HepG2 (cell line): ENCODE data around the gene STX4. TPM values are rescaled to one million over a fixed set of nuclear protein-coding genes. Genes with fewer than 3 reads are reported as not detected.

Experiments
- CCAR2 ChIP-seq: fragments of 200-400 bp; formaldehyde crosslinking; optimal IDR thresholded peaks from 2 replicates; pipeline ENCODE3; 2018; ENCODE audit warnings: low read depth, mild to moderate bottlenecking, low read length, moderate library complexity
- CCDC6 ChIP-seq: sonication (generic); formaldehyde crosslinking; IDR thresholded peaks from 2 replicates; pipeline ENCODE4 v1.8.1; 2022; ENCODE audit warnings: mild to moderate bottlenecking, missing genetic modification reagents, moderate library complexity
- GZF1 ChIP-seq: sonication (generic); formaldehyde crosslinking; IDR thresholded peaks from 2 replicates; pipeline ENCODE4 v1.5.1; 2020; ENCODE audit warnings: mild to moderate bottlenecking, missing genetic modification reagents
- HNRNPLL ChIP-seq: fragments of 200-400 bp; formaldehyde crosslinking; IDR thresholded peaks from 2 replicates; pipeline ENCODE4 v1.6.1; 2017; ENCODE audit warnings: mild to moderate bottlenecking, low read depth, low read length; ENCODE audit not compliant: poor library complexity, severe bottlenecking
- NFE2L2 ChIP-seq: fragments of 150-350 bp; IDR thresholded peaks from 2 replicates; pipeline ENCODE4 v1.6.1; 2014; ENCODE audit warnings: low read length
- PBX3 ChIP-seq: sonication (generic); formaldehyde crosslinking; IDR thresholded peaks from 2 replicates; pipeline ENCODE4 v1.8.1; 2023; ENCODE audit warnings: missing genetic modification reagents, inconsistent platforms, borderline replicate concordance
- TFDP2 ChIP-seq: sonication (generic); formaldehyde crosslinking; IDR thresholded peaks from 2 replicates; pipeline ENCODE4 v1.4.0; 2020; ENCODE audit warnings: missing genetic modification reagents
- THAP9 ChIP-seq: sonication (generic); formaldehyde crosslinking; IDR thresholded peaks from 2 replicates; pipeline ENCODE4; 2020; ENCODE audit warnings: missing genetic modification reagents, mild to moderate bottlenecking, borderline replicate concordance
- ZNF33B ChIP-seq: sonication (generic); formaldehyde crosslinking; IDR thresholded peaks from 2 replicates; pipeline ENCODE4 v1.5.1; 2020; ENCODE audit warnings: mild to moderate bottlenecking, missing genetic modification reagents
- ZNF513 ChIP-seq: sonication (generic); formaldehyde crosslinking; conservative IDR thresholded peaks from 2 replicates; pipeline ENCODE4 v1.5.0; 2020; ENCODE audit warnings: missing genetic modification reagents
- ZNF609 ChIP-seq: sonication (generic); formaldehyde crosslinking; IDR thresholded peaks from 2 replicates; pipeline ENCODE4 v1.4.0; 2020; ENCODE audit warnings: mild to moderate bottlenecking, missing genetic modification reagents, borderline replicate concordance
- ZNF792 ChIP-seq: IDR thresholded peaks from 2 replicates; pipeline ENCODE4 v1.6.1; 2016
- polyA plus RNA-seq, 8 experiments: library from polyadenylated mRNA; depleted of rRNA in 3 of 8; stranded (reverse) in 7 of 8; unstranded in 1 of 8; fragments of >200 nt; fragmentation: Illumina TruSeq in 4 of 8; extraction: Trizol in 4 of 8; gene quantifications; 2 replicates each; pipeline versions ENCODE4 v1.2.1 to v1.2.3, GENCODE V29; 2011 to 2016; ENCODE audit warnings: low read depth in 4 of 8, missing spikeins in 1 of 8, mixed read lengths in 1 of 8; ENCODE audit not compliant: insufficient read depth in 1 of 8
- total RNA-seq, 5 experiments: library from RNA; depleted of rRNA; stranded (reverse); fragments of >200 nt; fragmentation: Illumina TruSeq; extraction: Trizol; gene quantifications; 2 replicates each; pipeline ENCODE4 v1.2.3, GENCODE V29; 2016; ENCODE audit warnings: low read depth in 1 of 5

The STX4 gene
- total and polyA plus RNA-seq, 2 of the 13 experiments (the other 11 are each of a cell fraction or from before 2014, with no cell fraction given) = 29.2 to 34.6 TPM

- TF ChIP-seq ZNF513 (peak; percentile 90; the same call in 1 of the 2 replicates), CCAR2 (peak; percentile 27), CCDC6 (peak; percentile 79), ZNF792 (CRISPR knock-in tag) (no peak), THAP9 (CRISPR knock-in tag) (no peak; the same call in 1 of the 2 replicates), NFE2L2 (no peak), HNRNPLL (no peak), ZNF609 (CRISPR knock-in tag) (no peak), GZF1 (CRISPR knock-in tag) (no peak), PBX3 (CRISPR knock-in tag) (0 out of 2 replicates have a peak, but pooled peaks have one; percentile 64), TFDP2 (CRISPR knock-in tag) (peak; percentile 74), ZNF33B (CRISPR knock-in tag) (0 out of 2 replicates have a peak, but pooled peaks have one; percentile 18)
Measured at GRCh38 chr16:31073142-31073969, 40.0 kb downstream of the STX4 start (continued).
